Neuron (in vitro differentiated cells): ENCODE data around the gene INPP1.

Source experiments
- H2AFZ ChIP-seq: one replicate; pipeline ENCODE4 v1.6.1; 2013; ENCODE audit warnings: low read depth, mild to moderate bottlenecking, inconsistent platforms, low read length, moderate library complexity
- H3K27me3 ChIP-seq: one replicate; pipeline ENCODE4 v1.6.1; 2013; ENCODE audit warnings: low read length; ENCODE audit not compliant: insufficient read depth
- H3K36me3 ChIP-seq: one replicate; pipeline ENCODE4 v1.6.1; 2013; ENCODE audit warnings: low read length; ENCODE audit not compliant: insufficient read depth
- H3K4me1 ChIP-seq: one replicate; pipeline ENCODE4 v1.6.1; 2013; ENCODE audit warnings: low read length; ENCODE audit not compliant: insufficient read depth
- H3K4me3 ChIP-seq: 2 replicates; pipeline ENCODE4 v1.5.1; 2013; ENCODE audit warnings: mild to moderate bottlenecking, low read length, moderate library complexity
- H3K9me3 ChIP-seq: one replicate; pipeline ENCODE4 v1.6.1; 2013; ENCODE audit warnings: low read length

Gene INPP1

DNA sequence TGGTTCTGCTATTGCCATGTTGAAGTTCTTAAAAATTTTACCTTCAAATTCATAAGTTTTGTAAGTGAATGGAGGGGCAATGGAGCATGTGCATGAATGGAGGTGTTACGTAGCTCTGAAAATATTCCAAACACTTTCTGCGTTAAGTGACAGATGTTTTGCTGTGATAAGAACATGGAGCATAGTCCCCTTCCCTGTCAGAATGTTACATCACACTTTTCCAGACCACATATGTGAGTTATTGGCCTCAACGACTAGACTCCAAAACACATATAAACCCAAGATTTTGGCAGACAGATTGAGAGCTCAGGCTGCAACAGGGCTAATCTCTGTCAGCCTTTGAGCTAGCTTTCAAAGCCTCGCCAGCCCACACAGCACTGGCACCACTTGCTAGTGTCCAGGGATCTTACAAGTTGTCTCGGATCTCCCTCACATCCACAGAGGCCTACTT lies 37.6 kb downstream of the INPP1 start:
- H3K4me3 ChIP-seq: no peak overlapping the region
- no peak overlapping the region for H2AFZ ChIP-seq
- peaks cover 2% of the 10 kb centered on the region for H3K4me1 ChIP-seq
- no peaks in the 10 kb centered on the region for H3K36me3 ChIP-seq
- H3K9me3 ChIP-seq: no peaks in the 10 kb centered on the region
- H3K27me3 ChIP-seq: no peaks in the 10 kb centered on the region

DNA sequence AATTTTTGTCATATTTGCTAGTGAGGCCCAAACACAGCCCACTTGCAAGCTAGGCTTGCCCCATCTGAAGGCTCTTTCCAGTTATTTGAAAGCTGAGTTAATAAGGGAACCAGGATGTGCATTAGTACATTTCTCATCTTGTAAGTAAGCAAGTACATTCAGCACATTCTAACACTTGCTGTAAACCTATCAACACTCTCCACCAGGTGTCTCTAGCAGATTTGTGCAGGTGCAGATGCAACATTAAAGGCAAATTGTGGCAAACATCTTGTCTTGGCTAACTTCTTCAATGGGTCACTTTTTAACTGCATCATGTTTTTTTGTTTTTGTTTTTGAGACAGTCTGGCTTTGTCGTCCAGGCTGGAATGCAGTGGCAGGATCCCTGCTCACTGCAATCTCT lies 39.5 kb downstream of the INPP1 start:
- H3K4me3 ChIP-seq: no peak overlapping the region
- H2AFZ ChIP-seq: no peak overlapping the region
- no peaks in the 10 kb centered on the region for H3K36me3 ChIP-seq
- H3K9me3 ChIP-seq: no peaks in the 10 kb centered on the region
- peaks cover 2% of the 10 kb centered on the region for H3K4me1 ChIP-seq
- no peaks in the 10 kb centered on the region for H3K27me3 ChIP-seq

- no peaks in the 10 kb centered on the region for H3K9me3 ChIP-seq
Measured at GRCh38 chr2:190387422-190387821, 44.0 kb downstream of the INPP1 start.

DNA sequence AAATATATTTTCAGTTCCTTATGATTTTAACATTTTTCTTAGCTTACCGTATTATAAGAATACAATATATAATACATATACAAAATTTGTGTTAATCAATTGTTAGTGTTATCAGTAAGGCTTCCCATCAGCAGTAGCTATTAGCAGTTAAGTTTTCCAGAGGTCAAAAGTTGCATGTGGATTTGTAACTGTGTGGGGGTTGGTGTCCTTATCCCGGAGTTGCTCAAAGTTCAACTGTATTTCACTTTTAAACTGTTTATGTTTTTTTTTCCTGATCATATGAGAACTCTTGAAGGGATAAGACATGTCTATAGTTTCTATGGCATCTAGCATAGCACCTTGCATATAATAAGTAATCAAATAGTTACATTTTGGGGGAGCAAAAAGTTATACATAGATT lies 52.9 kb downstream of the INPP1 start:
- Histone ChIP-seq H3K4me3 (no peak overlapping the region), H2AFZ (no peak overlapping the region), H3K27me3 (no peaks in the 10 kb centered on the region), H3K9me3 (no peaks in the 10 kb centered on the region), H3K4me1 (no peaks in the 10 kb centered on the region), H3K36me3 (no peaks in the 10 kb centered on the region)

More at GRCh38 chr2:190387422-190387821, 44.0 kb downstream of the INPP1 start:
- Histone ChIP-seq H3K36me3 (no peaks in the 10 kb centered on the region), H3K4me3 (no peak overlapping the region), H2AFZ (no peak overlapping the region), H3K4me1 (no peaks in the 10 kb centered on the region), H3K27me3 (no peaks in the 10 kb centered on the region)

- H3K27me3 ChIP-seq: peaks cover 15% of the 10 kb centered on the region
- no peak overlapping the region for H2AFZ ChIP-seq
Measured at GRCh38 chr2:190402986-190403603, 59.7 kb downstream of the INPP1 start.

DNA sequence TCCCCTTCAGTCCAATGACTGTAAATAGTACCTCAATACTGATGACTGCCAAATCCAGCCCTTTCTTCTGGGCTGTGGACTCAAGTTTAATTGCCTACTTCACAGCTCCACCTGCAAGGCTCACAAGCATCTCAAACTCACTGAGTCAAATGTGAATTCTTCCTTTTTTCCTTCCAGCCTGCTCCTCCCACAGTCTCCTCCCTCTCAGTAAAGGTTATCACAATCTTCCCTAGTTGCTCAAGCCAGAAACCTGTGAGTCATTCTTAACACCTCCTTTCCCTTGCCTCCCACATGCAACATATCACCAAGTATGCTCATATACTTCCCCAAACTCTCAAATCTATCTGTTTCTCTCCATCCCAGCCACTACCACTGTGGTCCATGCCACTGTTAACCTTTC lies 61.1 kb downstream of the INPP1 start:
- Histone ChIP-seq H3K4me3 (no peak overlapping the region), H3K27me3 (peaks cover 23% of the 10 kb centered on the region), H2AFZ (no peak overlapping the region)

More at GRCh38 chr2:190402986-190403603, 59.7 kb downstream of the INPP1 start:
- Histone ChIP-seq H3K36me3 (no peaks in the 10 kb centered on the region), H3K4me1 (peaks cover 8% of the 10 kb centered on the region), H3K9me3 (peaks cover 2% of the 10 kb centered on the region), H3K4me3 (no peak overlapping the region)

GRCh38 chr2:190405070-190405469 lies 61.7 kb downstream of the INPP1 start:
- Histone ChIP-seq H3K4me3 (no peak overlapping the region), H3K9me3 (peaks cover 2% of the 10 kb centered on the region), H3K36me3 (no peaks in the 10 kb centered on the region), H2AFZ (no peak overlapping the region), H3K27me3 (peaks cover 29% of the 10 kb centered on the region), H3K4me1 (peaks cover 12% of the 10 kb centered on the region)

More for the DNA sequence above, 61.1 kb downstream of the INPP1 start:
- peaks cover 12% of the 10 kb centered on the region for H3K4me1 ChIP-seq
- peaks cover 2% of the 10 kb centered on the region for H3K9me3 ChIP-seq
- no peaks in the 10 kb centered on the region for H3K36me3 ChIP-seq

- Histone ChIP-seq H3K9me3 (peaks cover 2% of the 10 kb centered on the region), H3K36me3 (no peaks in the 10 kb centered on the region), H3K4me1 (peaks cover 12% of the 10 kb centered on the region), H2AFZ (no peak overlapping the region), H3K4me3 (no peak overlapping the region), H3K27me3 (peaks cover 31% of the 10 kb centered on the region)
Measured at GRCh38 chr2:190405995-190406394, 62.6 kb downstream of the INPP1 start.

- H2AFZ ChIP-seq: no peak overlapping the region
- no peaks in the 10 kb centered on the region for H3K36me3 ChIP-seq
- no peak overlapping the region for H3K4me3 ChIP-seq
- H3K9me3 ChIP-seq: peaks cover 2% of the 10 kb centered on the region
- H3K4me1 ChIP-seq: peaks cover 12% of the 10 kb centered on the region
- H3K27me3 ChIP-seq: peaks cover 34% of the 10 kb centered on the region
Measured at GRCh38 chr2:190406805-190407204, 63.4 kb downstream of the INPP1 start.

DNA sequence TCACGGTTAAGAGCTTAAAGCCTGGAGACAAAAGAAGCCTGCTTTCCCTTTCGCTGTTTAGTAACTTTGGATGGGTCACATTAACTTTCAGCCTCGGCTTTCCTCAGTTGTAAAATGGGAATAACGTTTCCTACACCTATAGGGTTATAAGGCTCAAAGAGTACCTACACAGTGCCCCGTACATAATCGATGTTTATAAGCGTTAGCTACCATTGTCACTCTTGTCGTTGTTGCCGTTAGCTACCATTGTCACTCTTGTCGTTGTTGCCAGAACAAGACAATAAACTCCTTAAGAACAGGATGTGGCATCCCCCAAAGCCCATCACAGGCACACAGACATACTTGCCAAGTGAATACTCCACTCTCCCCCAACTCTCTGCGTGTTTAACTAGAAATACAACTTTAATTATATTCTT lies 63.9 kb downstream of the INPP1 start:
- no peaks in the 10 kb centered on the region for H3K36me3 ChIP-seq
- peaks cover 12% of the 10 kb centered on the region for H3K4me1 ChIP-seq
- H3K27me3 ChIP-seq: peaks cover 37% of the 10 kb centered on the region
- H2AFZ ChIP-seq: peak overlapping the region; percentile 97
- peak overlapping the region; percentile 54 for H3K4me3 ChIP-seq
- peaks cover 2% of the 10 kb centered on the region for H3K9me3 ChIP-seq

GRCh38 chr2:190407662-190408537 lies 64.5 kb downstream of the INPP1 start, which contains the start of gene MFSD6:
Gene MFSD6 (plus strand): TSS chr2:190408355. CDS start chr2:190436030, 27,675 bp downstream.
- Histone ChIP-seq H2AFZ (peak within 1 kb of the TSS; percentile 97), H3K9me3 (peaks cover 2% of the 10 kb centered on the region), H3K36me3 (no peaks in the 10 kb centered on the region), H3K27me3 (peaks cover 43% of the 10 kb centered on the region), H3K4me1 (peaks cover 12% of the 10 kb centered on the region), H3K4me3 (peak within 1 kb of the TSS; percentile 54)

DNA sequence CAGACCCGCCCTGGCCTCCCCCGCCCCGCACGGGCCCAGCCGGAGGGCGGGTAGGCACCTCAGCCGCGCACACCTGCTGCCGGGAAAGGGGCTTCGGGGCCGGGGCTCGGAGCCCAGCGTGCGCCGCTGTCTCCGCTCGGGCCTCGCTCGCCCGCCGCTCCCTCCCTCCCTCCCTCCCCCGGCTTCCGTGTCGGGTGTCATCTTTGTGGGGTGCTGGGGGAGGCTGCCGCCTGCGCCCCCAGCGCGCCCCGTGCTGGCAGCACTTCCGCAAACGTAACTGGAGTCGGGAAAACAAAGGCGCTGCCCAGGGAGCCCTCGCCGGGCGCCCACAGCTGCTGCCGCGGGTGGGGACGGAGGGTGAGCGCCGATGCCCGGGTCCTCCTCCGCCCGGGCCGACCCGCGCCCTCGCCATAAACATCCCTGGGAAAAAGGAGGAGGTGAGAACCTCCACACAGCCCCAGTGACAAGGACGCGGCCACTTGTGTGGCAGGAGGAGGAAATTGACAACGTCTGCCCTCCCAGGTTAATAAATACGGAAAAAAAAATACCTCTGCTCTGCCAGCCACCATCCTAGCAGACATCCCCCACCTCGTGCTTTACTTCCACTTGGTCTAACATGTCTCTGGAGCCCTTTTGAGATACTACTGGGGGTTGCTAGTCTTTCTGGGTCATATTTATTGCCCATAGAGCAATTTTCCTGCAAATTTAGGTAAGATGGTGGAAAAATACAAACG lies 65.3 kb downstream of the INPP1 start:
- H3K4me3 ChIP-seq: peak overlapping the region; percentile 54
- H2AFZ ChIP-seq: peak overlapping the region; percentile 80
- peaks cover 2% of the 10 kb centered on the region for H3K9me3 ChIP-seq
- peaks cover 12% of the 10 kb centered on the region for H3K4me1 ChIP-seq
- H3K27me3 ChIP-seq: peaks cover 44% of the 10 kb centered on the region
- H3K36me3 ChIP-seq: no peaks in the 10 kb centered on the region

DNA sequence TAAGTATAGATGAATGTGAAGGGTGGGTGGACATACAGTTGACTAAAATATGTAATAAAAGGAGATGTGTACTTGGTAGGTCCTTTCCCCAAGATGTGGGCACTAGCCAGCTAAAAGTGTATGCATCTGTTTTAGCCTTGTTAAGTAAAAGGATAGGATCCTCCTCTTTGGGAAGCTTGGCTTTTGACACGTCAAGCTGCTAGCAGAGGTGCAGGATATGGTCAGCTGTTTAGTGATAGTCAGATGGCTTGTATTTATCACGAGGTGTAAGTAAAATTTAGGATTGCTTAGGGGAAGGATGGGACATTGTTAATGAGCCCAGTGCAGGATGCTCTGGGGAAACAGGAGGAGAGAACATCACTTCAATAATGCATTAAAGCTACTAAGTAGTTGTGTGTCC lies 66.2 kb downstream of the INPP1 start:
- H3K27me3 ChIP-seq: peaks cover 45% of the 10 kb centered on the region
- no peak overlapping the region for H3K4me3 ChIP-seq
- H3K36me3 ChIP-seq: no peaks in the 10 kb centered on the region
- peaks cover 2% of the 10 kb centered on the region for H3K9me3 ChIP-seq
- H2AFZ ChIP-seq: no peak overlapping the region
- peaks cover 12% of the 10 kb centered on the region for H3K4me1 ChIP-seq
